Amniotic stem cell (primary cell): ENCODE data around the gene MLN.
A peak's percentile ranks its signal among the peaks of the same experiment; 100 is the strongest.

Experiments
- DNase-seq: peaks from one replicate; lab custom pipeline; 2025; lab: John Stamatoyannopoulos, UW

The MLN gene

GRCh38 chr6:33771146-33772081, 32.4 kb downstream of the MLN start:
- peak; percentile 84 for DNase-seq

DNA sequence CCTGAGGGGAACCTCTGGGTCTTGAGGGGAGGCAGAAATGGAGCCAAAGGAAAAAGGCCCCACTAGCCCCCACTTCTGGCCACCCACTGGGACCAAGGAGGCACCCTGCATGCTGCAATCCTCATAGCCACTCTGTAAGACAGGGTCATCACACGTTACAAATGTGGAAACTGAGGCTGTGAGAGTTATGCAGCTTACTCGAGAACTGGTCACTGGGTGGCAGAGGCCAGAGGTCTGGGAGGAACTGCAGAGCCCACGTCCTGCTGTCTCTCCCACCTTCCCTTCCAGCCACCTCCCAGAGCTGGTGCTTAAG, 33.0 kb downstream of the MLN start:
- DNase-seq = no peak

DNA sequence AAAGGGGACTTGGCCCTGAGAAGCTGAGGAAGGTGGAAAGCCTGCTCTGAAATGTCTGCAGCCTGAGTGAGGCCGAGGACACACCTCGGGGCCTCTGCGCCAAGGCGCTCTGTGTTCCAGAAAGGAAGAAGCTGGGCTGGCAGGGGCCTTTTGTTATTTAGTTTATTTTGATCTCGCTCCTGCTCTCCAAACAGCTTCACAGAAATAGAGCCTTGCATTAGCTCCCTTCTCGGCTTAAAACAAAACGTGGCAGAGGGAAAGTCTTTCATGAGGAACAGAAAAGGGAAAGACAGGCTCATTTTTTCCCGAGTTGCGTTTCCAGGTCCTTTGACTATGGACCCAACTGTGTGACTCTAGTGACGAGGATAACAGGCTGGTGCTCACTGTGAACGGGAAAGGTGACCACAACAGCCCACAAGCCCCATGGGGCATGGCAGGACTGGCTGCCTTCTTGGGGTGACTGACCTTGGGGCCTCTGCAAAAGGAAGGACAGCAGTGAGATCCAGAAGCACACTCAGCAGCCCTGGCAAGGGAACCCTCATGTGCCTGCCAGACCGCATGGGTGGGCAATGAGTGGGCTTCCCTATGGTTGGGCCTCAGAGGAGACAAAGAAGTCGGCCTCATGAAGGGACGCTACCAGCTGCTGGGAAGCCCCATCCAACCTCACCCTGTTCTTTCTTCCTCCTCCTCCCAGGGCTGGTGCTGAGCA, 33.5 kb downstream of the MLN start:
- no peak for DNase-seq

- no peak for DNase-seq
Measured at GRCh38 chr6:33769248-33769821, 34.5 kb downstream of the MLN start.

DNA sequence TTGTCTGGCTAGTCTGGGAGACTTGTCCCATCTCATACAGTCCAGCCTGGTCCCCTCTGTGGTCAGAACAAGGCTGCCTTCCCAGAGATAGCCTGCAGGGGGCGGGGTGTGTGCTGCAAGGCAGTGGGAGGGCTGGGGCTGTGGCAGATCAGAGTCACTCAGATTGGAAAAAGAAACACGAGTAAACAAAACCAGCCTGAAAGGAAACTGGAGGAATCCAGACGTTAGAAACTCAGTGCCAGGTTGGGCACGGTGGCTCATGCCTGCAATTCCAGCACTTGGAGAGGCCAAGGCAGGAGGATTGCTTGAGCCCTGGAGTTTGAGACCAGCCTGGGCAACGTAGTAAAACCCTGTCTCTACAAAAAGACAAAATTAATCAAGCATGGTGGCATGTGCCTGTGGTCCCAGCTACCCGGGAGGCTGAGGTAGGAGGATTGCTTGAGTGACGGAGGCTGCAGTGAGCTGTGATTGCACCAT, 35.1 kb downstream of the MLN start:
- DNase-seq = peak; percentile 84

- no peak for DNase-seq
Measured at GRCh38 chr6:33766921-33767907, 36.6 kb downstream of the MLN start.

GRCh38 chr6:33765368-33765767, 38.4 kb downstream of the MLN start:
- no peak for DNase-seq

GRCh38 chr6:33764036-33764435, 39.8 kb downstream of the MLN start:
- DNase-seq = no peak

DNA sequence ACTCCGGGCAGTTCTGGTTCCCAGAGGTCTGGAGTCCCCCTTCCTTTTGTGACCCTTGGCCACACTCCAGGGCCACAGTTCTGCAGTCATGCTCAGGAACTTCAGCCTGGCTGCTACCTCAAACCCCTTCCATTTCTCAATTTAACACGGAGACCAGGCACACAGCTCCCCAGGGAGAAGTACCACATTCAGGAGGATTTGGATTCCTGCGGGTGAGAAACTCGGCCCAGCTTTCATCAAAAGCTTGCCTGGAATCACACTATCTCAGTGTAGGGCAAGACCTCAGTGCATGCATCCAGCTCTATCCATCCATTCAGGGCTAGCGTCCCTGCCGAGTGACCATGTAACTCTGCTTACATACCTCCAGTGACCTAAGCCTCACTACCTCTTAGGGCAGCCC, 40.3 kb downstream of the MLN start:
- no peak for DNase-seq

- no peak for DNase-seq
Measured at GRCh38 chr6:33762713-33763112, 41.1 kb downstream of the MLN start.

DNA sequence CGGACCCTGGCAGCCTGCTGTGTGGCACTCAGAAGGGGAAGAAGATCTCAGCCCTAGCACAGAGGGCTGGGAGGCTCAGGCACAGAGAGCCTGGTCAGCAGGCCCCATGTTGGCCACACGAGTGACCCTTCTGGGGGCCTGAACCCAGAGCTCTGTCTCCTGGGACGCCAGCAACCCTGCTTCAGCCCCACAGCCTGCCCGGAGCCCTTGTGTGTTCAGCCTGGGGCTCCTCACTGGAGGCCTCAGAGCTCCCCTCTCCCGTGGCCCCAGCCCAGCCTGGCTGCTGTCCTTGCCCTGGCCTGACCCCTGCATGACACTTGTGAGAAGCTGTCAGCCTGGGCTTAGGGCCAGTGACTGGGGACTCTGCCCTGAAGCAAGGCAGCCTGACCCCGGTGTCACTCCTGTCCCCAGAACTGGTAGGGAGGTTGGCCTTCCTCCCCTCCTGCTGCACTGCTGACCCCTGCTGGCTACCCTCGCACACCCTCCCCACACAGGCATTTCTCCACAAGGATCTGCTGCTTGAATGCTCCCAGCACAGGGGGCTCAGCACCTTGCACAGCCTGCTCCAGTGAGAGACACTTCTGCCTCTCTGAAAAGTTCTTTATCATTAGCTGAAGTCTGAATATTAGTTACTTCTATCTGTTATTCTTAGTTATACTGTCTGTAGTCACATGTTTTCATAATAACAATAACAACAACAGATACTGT, 41.7 kb downstream of the MLN start:
- DNase-seq = no peak

DNA sequence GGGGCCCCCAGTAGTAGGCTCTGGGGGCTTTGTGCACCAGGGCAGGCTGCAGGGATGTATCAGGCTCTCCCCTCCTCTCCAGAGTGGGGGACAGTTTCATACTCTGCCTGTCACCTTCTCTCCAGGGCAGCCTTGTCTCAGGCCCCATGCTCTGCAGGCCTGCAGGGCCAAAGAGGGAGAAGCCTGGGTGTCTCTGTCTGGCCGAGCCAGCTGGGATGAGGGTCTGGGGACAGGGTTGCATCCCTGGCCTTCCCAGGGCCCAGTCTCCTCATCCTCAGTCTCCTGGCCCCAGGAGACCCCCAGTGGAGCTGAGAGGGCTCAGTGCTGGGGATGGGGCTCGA, 42.3 kb downstream of the MLN start:
- no peak for DNase-seq

GRCh38 chr6:33759887-33760629, 43.7 kb downstream of the MLN start:
- no peak for DNase-seq

DNA sequence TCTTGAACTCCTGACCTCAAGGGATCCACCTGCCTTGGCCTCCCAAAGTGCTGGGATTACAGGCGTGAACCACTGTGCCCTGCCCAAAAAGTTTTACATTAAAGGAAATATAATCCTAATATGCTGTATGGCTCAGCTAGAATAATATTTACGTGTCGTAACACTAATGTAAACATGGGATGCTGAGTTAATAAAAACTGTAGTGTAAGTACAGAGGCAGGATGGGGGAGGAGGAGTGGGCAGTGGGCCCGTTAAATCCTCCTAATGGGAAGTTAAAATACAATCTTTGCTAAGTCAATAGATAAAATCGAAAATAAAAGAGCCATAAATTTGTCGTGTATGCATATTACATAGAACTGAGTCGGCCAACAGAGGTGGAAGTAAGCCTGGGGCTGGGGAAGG, 45.0 kb downstream of the MLN start:
- DNase-seq = no peak

- no peak for DNase-seq
Measured at GRCh38 chr6:33757906-33758305, 45.9 kb downstream of the MLN start.

- DNase-seq = no peak
Measured at GRCh38 chr6:33757113-33757512, 46.7 kb downstream of the MLN start.

DNA sequence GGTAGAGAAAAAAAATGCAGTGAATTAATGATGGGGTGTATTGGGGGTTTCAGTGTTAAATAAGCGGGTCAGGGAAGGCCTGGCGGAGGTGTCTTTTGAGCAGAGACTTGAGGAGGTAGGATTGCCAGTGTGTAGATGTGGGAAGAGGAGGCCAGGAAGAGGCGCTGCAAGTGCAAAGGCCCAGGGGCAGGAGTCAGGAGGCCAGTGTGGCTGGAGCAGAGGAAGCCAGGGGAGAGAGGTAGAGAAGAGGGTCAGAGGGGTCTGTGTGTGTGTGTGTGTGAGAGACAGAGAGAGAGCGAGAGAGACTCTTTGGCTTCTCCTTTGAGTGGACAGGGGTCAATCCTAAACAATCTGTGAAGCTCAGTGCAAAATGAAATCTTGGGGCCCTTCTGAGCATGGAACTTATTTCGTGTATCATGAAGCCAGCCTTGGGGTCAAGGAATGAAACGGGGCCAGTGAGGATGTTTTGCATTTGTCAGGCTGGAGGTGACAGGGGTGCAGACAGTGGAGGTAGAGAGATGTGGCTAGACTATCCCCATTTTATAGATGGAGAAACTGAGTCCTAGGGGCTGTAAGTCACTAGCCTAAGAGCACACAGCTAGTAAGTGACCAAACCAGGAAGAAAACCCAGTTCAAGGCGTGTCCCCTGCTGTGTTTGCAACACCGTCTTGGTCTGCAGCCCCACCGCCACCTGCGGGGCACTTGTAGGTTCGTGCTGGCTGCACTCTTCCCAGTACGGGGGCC, 47.4 kb downstream of the MLN start:
- DNase-seq = no peak

- no peak for DNase-seq
Measured at GRCh38 chr6:33755070-33755869, 48.5 kb downstream of the MLN start.

- DNase-seq = no peak
Measured at GRCh38 chr6:33754222-33754621, 49.6 kb downstream of the MLN start.
